Measurements from ENCODE around the gene COL4A2.
"Not testable (repeated sequence)": the region's sequence is repeated elsewhere in the genome, so short reads cannot be mapped to it uniquely, and the experiment has no call there.

Gene COL4A2

DNA sequence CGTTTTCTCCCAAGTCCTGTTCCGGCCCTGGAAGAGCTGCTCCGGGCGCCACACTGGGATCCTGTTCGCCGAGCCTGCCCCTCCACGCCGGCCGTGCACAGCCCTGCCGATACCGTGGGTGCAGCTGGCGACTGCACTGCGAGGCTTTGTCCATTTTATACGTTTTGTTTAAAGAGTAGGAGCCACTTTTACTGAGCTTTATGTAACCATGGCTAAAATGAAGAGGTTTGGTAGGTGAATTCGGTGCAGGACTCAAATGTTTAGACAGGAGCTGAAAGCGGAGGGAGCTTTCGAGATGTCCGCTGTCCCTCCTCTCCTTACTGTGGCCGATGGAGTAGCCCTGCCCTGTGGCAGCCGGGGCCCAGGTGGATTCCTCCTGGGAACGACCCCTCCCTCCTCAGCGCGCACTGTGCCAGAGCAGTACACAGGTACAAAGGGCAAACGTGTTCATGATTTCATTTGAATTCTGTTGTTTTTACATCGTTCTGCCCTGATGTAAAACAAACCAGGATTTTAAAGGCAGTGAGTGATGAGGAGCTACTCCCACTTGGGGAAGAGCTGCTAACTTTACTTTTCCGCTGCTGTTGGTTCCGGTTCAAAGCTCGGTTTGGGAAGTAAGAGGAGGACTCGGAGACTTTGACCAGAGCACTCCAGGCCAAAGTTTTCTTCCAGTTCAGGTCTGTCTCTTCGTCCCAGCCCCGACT is 1.7 kb downstream of the COL4A2 start:
- no peak for DNase-seq

DNA sequence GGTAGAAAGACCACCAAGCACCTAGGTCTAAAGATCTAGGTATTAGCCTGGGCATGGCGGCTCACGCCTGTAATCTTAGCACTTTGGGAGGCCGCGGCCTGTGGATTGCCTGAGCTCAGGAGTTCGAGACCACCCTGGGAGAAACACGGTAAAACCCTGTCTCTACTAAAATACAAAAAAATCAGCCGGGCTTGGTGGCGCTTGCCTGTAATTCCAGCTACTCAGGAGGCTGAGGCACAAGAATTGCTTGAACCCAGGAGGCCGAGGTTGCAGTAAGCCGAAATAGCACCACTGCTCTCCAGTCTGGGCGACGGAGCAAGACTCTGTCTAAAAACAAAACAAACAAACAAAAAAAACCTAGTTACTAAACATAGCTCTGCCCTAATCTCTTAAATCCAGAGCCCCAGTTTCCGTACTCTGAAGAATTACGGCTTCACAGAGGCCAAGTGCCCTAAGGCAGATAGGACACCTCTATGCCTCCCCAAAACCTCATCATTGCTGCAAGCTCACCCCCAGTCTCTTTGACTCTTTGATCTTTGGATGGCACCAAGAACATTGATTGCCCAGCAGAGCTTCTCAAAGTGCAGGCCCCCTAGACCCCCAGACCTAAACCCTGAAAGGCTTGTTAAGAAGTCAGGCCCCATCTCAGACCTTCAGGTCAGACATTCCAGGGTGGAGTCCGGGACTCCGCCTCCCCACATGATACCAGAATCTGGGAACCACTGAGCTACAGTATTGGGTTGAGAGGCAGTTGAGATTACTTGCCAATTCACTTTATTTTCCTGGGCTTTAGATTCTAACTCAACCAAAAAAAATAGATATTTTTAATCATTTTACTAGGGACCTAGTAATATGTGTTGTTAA is 2.8 kb downstream of the COL4A2 start:
- no peak for DNase-seq

DNA sequence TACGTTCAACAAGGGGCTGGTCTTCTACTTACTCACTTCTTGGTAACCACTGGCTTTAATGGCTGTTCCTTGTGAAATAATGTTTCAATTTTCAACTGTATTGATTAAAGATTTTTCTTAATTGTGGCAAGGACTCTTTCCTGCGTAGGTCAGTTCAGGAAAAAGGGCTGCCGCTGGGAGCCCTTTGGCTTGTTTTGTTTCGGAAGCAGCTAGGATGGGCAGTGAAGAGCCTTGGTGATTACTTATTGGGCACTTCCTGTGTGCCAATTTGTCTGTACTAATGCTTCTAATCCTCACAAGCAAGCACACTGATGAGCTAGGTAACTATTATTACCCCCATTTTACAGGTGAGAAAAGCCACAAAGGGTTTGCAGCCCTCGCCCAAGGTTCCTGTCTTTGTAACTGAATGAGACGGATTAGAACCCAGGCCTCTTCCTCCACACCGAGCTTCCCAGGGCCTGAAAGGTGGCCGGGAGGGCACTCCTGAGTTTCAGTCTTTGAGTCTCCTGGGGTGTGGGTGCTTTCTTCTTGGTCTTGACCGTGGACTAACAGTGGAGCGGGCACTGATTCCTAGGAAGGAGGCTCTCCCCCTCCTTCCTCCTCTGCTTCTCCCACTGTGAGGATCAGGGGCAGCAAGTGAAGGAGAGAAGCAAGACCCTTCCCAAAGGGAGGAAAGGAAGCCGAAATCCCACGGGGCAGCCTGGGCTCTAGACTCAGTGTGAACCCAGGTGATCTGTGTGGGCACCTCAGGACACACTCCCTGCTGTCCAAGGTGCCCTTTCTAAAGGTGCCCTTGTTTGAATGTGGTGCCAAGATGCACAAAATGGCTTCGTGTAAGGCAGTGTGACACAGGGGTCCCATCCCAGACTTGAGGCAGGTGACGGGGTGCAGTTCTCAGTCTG is 3.7 kb downstream of the COL4A2 start:
- DNase-seq: no peak

DNA sequence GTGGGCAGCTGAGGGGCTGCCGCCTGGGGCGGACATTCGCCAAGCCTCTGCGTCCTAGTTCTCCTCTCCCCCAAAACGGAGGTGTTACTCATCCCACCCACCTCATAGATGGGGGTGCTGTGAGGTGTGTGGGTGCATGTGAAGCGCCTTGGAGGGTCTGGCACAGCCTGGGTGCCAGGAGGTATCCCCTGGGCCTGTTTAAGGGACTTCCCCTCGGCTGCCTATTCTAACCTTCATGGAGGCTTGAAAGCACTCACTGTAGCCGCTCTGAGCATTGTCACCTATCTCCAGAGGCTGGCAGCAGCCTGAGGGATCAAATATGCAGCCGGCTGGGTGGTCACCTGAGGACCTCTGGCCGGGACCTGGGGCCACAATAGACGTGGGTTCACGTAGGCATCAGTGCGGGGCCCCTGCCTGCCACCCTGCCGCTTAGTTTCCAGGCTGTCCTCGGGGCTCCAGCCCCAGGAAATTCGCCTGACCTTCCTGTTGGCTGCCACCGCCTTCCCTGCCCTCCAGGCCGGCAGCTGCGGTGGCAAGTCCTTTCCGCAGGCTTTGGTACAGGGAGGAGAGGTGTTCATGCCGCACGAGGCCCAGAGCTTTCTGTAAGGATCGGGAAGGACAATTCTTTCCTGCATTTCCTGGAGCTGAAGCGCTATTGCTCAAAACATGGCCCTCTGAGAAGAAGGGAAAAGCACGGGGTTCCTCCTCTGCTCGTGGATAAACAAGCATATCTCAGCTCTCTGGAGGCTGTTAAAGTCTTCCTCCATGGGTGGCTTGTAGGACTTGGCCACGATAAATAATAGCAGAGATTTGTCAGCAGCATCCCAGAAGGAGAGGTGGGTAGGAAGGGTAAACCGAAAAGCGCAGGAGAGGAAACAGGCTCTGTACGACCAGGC is 4.6 kb downstream of the COL4A2 start:
- DNase-seq: no peak

DNA sequence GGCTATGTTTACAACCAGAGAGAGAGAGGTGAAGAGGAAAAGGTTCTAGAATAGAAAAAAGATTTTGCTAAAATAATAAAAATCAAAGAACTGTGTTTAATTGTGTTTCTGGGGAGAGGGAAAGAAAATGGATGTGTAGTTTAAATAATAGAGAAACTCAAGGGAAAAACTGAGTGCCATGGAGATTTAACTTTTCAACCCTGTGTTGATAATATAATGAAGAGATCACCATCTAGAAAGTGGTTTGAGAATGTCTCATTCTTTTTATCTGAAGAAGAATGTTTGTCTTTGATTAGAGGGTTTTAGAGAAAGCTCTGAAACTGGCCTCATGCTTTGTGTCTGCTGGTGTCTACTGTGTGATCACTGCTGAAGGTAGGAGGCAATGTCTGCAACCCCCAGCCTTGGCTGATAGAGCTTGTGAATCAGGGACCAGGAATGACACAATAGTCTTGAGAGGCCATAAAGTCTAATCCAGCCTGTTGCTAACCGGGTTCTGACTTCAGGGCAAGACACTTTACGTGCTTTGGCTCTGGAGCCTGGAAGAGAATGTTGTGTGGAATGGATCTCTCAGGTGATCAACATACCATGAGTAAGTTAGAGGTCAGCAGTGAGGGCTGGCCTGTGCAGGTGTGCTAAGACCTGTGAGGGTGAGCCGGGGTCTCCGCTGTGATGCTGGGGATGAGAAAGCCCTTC is 5.4 kb downstream of the COL4A2 start:
- DNase-seq: no peak

DNA sequence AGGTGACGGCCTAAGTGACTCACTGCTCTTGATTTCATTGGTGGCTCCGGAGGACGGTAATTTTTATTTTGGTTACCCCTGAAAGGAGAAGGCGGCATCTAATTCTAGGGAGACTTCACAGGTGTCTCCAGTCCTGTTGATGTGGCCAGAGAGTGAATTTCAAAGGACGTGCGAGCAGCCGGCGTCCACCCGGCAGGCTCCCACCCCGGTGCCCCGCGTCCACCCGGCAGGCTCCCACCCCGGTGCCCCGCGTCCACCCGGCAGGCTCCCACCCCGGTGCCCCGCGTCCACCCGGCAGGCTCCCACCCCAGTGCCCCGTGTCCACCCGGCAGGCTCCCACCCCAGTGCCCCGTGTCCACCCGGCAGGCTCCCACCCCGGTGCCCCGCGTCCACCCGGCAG is 6.2 kb downstream of the COL4A2 start:
- DNase-seq: not testable (repeated sequence)

DNA sequence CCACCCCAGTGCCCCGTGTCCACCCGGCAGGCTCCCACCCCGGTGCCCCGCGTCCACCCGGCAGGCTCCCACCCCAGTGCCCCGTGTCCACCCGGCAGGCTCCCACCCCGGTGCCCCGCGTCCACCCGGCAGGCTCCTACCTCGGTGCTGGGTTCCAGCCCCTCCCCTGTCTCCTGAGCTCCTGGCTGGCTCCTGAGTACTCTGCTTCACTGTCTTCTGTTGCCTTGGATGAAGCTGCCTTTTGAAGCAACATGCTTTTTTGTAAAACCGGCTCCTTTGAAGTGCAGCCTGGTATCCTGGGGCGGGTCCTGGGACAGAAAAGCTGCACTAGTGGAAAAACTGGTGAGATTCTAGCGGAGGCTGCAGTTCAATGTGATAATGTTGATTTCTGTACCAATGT is 6.6 kb downstream of the COL4A2 start:
- not testable (repeated sequence) for DNase-seq

DNA sequence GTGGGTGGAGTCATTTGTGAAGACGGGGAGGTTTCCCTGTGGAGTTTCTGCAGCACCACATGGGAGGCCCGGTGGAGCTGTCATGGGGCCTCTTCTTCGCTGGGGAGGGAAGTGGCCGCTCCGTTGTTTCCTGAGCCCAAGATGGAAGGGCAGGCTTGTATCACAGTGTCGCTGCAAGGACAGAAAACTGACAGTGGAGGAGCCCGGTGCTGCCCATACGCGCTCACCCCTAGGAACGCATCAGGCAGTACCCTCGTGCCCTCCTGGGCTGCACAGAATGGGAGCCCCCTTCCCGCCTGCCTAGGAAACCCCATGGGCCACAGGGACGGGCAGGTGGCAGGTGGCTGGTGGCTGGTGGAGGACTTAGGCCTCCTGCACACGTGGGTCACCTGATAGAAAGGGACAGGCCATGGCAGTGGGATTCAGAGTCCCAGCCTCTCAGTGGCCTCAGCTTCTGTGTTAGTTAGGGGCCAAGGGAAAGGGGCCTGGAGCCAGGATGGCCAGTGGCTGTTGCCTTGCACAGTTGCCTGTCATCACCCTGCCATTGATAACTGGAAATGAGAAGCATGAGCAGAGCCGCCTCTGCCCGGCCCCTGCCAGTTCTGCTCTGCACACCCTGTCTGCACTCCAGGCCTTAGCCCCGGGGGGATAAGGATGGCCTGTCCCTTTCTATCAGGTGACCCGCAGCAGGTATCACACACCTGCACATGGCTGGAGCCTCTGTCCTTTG is 7.6 kb downstream of the COL4A2 start:
- DNase-seq: no peak

DNA sequence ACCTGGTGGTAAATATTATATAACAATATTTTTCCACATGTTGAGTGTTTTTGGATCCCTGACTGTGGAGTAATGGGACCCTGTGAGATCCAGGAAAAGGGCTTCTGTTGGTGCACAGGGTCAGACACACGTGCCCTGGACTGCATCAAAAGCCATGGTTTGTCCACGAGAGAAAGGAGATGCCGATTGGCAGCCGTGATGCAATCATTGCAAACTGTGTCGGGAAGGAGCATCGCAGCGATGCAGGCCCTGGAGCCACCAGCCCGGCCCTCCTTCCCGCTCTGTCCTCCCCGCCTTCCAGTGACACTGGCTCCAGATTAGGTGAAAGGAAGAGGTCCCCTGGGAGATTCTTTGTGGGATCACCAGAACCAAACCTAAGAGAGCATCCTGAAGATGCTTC is 9.1 kb downstream of the COL4A2 start:
- DNase-seq: no peak

DNA sequence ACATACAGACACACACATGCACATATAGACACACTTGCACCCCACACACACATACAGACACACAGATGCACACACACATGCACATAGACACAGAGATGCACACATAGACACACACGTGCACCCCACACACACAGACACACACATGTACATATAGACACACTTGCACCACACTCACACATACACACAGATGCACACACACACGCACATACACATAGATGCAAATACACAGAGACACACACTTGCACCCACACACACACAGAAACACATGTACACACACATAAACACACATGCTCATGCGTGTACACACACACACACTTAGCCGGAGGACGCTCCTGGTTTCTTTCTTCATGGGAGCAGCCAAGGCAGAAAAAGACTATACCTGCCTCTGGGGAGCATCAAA is 10.0 kb downstream of the COL4A2 start:
- DNase-seq: no peak

DNA sequence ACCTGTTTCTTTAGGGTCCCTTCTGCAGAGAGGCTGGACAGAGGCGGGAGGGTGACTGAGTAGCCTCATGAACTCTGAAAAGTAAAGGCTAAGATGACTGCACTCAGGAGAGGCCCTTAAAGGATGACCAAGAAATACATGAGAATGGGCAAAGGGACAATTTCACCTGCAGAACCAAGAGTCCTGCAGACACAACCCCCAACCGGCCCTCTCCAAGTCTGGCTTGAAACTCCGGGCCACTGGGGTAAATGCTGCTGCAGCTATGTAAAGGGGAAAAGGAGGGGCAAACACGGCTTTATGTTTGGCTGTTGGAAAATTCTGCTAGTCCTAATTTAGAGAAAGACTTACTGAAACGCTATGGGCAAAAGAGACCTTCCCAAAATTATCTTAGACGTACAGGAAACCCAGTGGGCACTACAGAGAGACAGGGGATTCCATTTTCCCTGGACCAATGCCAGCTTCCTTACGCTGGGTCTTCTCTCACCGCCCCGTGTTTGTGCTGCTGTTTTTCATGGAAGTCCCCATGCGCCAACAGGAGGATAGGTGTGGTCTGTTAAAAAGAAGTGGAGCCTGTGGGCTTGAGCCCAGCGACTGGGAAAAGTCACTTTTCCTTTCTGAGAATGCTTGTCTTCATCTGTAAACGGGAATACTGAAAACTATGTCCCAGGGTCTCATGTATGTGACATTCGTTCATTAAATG is 10.6 kb downstream of the COL4A2 start:
- DNase-seq: no peak

DNA sequence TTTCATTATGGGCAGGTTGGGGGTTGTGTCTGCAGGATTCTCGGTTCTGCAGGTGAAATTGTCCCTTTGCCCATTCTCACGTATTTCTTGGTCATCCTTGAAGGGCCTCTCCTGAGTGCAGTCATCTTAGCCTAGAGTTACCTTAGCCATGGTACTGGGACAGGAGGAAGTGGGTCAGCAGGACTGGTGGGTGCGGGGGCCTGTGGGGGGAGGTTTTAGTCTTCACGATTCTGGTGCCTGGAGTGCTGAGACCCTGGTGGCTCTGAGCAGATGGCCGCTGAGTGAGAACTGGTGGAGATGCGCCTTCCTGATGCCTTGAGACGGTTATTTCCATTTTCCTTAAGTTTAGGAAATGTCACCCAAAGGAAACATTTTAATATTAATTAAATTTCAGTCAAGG is 11.8 kb downstream of the COL4A2 start:
- DNase-seq: no peak

DNA sequence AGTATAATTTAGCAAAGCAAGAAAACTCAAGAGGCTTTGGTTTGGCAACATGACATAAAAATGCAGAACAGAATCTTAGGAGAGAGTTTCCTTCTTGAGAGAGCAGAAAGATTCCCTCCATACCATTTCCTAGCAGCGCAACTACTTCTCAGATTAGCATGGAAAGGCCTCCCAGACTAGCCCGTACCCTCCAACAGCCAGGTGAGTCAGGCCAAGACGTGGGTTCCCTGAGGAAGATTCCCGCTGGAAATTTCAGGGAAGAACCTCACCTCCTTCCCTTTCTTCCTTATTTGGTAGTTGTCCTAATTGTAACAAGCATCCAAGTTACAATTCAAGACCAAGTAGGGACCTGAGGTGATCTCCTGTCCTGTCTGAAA is 12.3 kb downstream of the COL4A2 start:
- DNase-seq: no peak

DNA sequence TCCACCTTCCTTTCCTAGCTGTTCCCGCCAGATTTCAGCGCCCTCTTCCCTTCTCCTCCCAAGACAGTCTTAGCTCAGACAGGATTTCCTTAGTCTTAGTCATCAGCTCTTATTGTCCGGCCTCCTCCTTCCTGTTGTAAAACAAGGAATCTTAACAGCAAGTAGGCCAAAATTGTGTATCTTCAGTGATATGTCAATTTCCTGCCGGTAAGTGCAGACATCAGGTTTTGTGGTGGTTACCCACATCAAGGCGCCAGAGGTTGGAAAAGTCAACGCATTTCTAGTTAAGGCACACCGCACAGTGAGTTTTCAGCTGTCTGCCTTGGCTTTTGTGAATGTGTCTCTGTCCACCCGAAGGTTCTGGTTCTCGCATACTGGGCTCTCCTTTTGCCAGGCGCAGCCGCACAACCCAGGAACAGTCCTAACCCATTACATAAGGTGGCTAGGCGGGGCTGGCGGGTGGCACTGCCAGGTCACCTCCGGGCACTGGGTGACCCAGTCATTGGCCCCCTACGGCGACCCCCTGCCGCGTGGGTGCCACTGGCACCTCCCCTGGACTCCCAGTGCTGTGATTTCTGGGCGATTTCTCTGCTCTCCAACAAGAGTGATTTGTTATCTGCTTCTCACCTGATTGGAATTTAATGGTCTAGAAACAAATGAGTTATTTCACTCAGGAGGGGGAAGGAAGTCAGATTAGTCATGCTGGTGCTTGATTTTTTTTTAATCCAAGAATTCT is 12.9 kb downstream of the COL4A2 start:
- no peak for DNase-seq

DNA sequence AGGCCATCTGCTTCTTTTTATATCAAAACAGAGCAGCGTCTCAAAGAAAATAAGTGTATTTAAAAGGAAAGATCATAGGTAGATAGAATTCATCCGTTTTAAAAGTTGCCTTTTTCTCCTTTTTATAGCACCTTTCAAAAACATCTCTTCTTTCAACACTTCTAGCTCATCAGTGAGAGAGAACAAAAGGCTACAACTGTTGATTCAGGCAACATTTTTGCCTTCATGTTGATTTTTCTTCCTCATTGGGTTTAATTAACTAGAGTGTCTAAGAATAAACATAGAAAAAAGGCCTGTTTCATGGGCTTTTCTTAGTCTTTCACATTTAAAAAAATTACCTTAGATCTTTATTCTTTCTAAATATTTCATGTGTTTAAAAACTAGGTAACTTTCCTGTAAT is 13.6 kb downstream of the COL4A2 start:
- DNase-seq: no peak

DNA sequence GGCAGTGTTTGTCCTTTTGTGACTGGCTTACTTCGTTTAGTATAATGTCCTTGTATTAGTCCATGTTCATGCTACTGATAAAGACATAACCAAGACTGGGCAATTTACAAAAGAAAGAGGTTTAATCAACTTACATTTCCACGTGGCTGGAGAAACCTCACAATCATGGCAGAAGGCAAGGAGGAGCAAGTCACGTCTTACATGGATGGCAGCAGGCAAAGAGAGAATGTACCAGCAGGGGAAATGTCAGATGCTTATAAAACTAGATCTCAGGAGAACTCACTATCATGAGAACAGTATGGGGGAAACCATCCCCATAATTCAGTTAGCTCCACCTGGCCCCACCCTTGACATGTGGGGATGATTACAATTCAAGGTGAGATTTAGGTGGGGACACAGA is 14.5 kb downstream of the COL4A2 start:
- DNase-seq: not testable (repeated sequence)

DNA sequence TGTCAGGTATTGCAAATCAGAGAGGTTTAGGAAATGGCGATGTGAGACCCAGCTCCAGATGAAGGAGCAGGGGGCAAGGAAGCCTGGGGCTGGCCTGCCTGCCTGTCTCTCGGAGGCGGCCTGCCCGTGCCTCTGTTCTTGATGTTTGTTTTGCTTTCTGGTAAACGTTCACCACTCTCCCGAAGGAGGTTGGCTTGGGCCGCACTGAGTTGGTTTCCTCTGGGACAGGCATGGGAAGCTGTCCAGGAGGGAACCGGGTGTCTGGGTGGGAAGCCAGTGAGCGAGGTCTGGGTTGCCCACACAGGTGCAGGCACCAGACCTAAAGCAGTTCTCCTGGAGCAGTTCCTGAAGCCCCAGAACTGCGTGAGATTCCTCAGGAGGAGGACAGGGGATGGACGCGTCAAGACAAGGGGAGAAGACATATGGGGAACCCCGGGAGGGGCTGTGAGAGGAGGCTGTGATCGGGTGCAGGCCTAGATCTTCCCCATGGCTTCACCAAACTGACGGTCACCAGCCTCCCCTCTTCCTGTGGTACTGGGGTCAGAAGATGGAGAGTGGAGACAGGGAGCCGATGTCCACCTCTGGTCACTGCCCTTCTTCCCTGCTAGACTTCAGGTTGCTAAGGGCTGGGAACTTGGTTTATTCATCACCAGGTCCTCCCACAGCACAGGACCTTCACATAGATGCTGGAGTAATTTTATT is 15.2 kb downstream of the COL4A2 start:
- no peak for DNase-seq

DNA sequence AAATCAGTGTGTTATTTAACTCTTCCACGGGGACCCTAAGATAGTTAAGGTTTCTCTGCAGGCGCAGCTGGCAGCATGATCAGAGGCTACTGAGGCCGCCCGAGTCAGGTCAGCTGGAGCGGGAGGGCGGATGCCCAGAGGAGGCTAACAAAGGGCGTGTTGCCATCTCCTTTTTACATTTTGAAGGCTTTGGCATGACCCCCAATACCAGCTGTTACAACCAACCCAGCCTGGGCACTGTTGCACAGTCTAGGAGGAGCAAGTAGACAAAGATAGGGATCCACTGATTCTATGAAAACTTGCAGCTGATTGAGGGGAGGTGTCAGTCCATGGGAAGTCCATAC is 15.7 kb downstream of the COL4A2 start:
- DNase-seq: no peak
